GM21367 (cell line): ENCODE measurements around the gene LMX1B.
"Not testable (repeated sequence)": the region's sequence is repeated elsewhere in the genome, so short reads cannot be mapped to it uniquely, and the experiment has no call there.

Experiments
- ATAC-seq: cut with Tn5 transposase; IDR thresholded peaks from one replicate; pipeline ENCODE4 v1.9.1; 2021; ENCODE audit not compliant: unreplicated experiment

LMX1B gene

GRCh38 chr9:126705767-126706697 lies 92.3 kb downstream of the LMX1B start:
- ATAC-seq = no peak

- no peak for ATAC-seq
Measured at GRCh38 chr9:126706698-126707053, 92.9 kb downstream of the LMX1B start.

- no peak for ATAC-seq
Measured at GRCh38 chr9:126707083-126707482, 93.4 kb downstream of the LMX1B start.

- ATAC-seq = not testable (repeated sequence)
Measured at GRCh38 chr9:126707712-126708111, 94.0 kb downstream of the LMX1B start.

GRCh38 chr9:126708178-126708577 lies 94.5 kb downstream of the LMX1B start:
- no peak for ATAC-seq

- no peak for ATAC-seq
Measured at GRCh38 chr9:126709241-126709640, 95.5 kb downstream of the LMX1B start.

- ATAC-seq = no peak
Measured at GRCh38 chr9:126715382-126715781, 101.7 kb downstream of the LMX1B start.

GRCh38 chr9:126717441-126717840 lies 103.7 kb downstream of the LMX1B start:
- not testable (repeated sequence) for ATAC-seq

GRCh38 chr9:126719618-126720031 lies 105.9 kb downstream of the LMX1B start:
- ATAC-seq = no peak

- ATAC-seq = no peak
Measured at GRCh38 chr9:126720036-126720435, 106.3 kb downstream of the LMX1B start.

- no peak for ATAC-seq
Measured at GRCh38 chr9:126720661-126721563, 107.2 kb downstream of the LMX1B start.

- no peak for ATAC-seq
Measured at GRCh38 chr9:126721564-126721981, 107.8 kb downstream of the LMX1B start.

GRCh38 chr9:126722252-126722921 lies 108.7 kb downstream of the LMX1B start:
- ATAC-seq = peak; percentile 62

- peak; percentile 27 for ATAC-seq
Measured at GRCh38 chr9:126722922-126723806, 109.4 kb downstream of the LMX1B start.

GRCh38 chr9:126723807-126724172 lies 110.1 kb downstream of the LMX1B start:
- ATAC-seq = no peak

- no peak for ATAC-seq
Measured at GRCh38 chr9:126724226-126724625, 110.5 kb downstream of the LMX1B start.

GRCh38 chr9:126725485-126725884 lies 111.8 kb downstream of the LMX1B start:
- ATAC-seq = not testable (repeated sequence)

- not testable (repeated sequence) for ATAC-seq
Measured at GRCh38 chr9:126728210-126728609, 114.5 kb downstream of the LMX1B start.

GRCh38 chr9:126730592-126730991 lies 116.9 kb downstream of the LMX1B start:
- not testable (repeated sequence) for ATAC-seq

- ATAC-seq = no peak
Measured at GRCh38 chr9:126733005-126733404, 119.3 kb downstream of the LMX1B start.
